ENCODE measurements around the gene SLAMF1.

GRCh38 chr1:160597051-160597450, 49.8 kb downstream of the SLAMF1 start:
- TF ChIP-seq POLR2A (IDR thresholded peaks at IDR 0.05; ENCODE audit: extremely low read depth, insufficient read length) (no peak), CTCF (IDR thresholded peaks at IDR 0.05; ENCODE audit: low read depth, low read length) (no peak), MYC (IDR thresholded peaks at IDR 0.05; ENCODE audit: low read depth, low read length) (no peak), MAX (IDR thresholded peaks at IDR 0.05; ENCODE audit: low read depth, low read length) (no peak)
